OCI-LY1 (cell line): ENCODE results near the gene ST14.

Experiments used
- EZH2 ChIP-seq: fragments of 200-600 bp; sonication (generic), shearing (Covaris generic); IDR thresholded peaks from 2 replicates; pipeline ENCODE4 v1.8.0; 2017; ENCODE audit warnings: borderline replicate concordance, mixed run types, mild to moderate bottlenecking, antibody characterized with exemption, low read length, moderate library complexity, mixed read lengths
- TF ChIP-seq, protein P1 (sequence below): fragments of 200-600 bp; sonication (generic), shearing (Covaris generic); IDR thresholded peaks from 2 replicates; pipeline ENCODE4 v1.5.1; 2017; ENCODE audit warnings: mild to moderate bottlenecking, antibody characterized with exemption, low read length, moderate library complexity, mixed read lengths

- TF ChIP-seq, protein P1, sequence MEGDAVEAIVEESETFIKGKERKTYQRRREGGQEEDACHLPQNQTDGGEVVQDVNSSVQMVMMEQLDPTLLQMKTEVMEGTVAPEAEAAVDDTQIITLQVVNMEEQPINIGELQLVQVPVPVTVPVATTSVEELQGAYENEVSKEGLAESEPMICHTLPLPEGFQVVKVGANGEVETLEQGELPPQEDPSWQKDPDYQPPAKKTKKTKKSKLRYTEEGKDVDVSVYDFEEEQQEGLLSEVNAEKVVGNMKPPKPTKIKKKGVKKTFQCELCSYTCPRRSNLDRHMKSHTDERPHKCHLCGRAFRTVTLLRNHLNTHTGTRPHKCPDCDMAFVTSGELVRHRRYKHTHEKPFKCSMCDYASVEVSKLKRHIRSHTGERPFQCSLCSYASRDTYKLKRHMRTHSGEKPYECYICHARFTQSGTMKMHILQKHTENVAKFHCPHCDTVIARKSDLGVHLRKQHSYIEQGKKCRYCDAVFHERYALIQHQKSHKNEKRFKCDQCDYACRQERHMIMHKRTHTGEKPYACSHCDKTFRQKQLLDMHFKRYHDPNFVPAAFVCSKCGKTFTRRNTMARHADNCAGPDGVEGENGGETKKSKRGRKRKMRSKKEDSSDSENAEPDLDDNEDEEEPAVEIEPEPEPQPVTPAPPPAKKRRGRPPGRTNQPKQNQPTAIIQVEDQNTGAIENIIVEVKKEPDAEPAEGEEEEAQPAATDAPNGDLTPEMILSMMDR = no peak
- TF ChIP-seq EZH2 = no peak
These were observed 57.8 kb downstream of the ST14 start for GRCh38 chr11:130217133-130218031.
